Renal cortex interstitium (tissue), 11 donors: ENCODE data around the gene PTPN5. TPM values are rescaled to one million over a fixed set of nuclear protein-coding genes. Genes with fewer than 3 reads are reported as not detected.
A peak's percentile ranks its signal among the peaks of the same experiment; 100 is the strongest.
"Not testable (repeated sequence)": the region's sequence is repeated elsewhere in the genome, so short reads cannot be mapped to it uniquely, and the experiment has no call there.

Source experiments
- DNase-seq, 11 donors: peaks; one replicate each; pipeline ENCODE4 v3.0.0-alpha.2; 2013; ENCODE audit warnings: low read depth in 9 of 11, low spot score in 4 of 11; ENCODE audit errors: extremely low read depth in 1 of 11
- polyA plus RNA-seq, 3 donors: library from polyadenylated mRNA; unstranded; fragments of 120-200 nt; gene quantifications; one replicate each; pipeline ENCODE4 v1.2.1, GENCODE V29; 2013; ENCODE audit not compliant: insufficient read length in 3 of 3

The PTPN5 gene
- polyA plus RNA-seq, 3 donors = 0.47 to 0.98 (median 0.70) TPM

GRCh38 chr11:18700375-18700774, 91.2 kb downstream of the PTPN5 start:
- DNase-seq = peak in 1 of 11 donors; percentile 29

DNA sequence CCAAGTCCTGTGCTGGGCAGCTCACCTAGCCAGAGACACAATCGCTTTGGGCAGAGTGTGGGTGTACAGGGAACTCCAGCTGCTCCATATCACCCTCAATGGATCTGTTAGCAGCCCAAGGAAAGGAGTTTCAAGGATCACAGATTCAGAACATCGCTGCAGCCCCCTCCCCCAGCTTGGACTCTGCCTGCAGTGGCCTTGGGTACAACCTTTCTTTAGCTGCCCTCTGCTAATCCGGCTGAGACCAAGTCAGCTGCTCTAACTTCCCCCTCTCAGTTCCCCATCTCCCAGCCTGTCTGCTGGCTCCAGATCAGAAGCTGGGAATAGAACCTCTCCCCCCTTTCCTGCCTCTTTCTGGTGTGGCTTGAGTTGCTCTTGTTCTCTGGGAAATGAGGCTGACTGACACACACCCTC, 91.7 kb downstream of the PTPN5 start:
- DNase-seq = peak in 2 of 11 donors; percentile 34 to 52

DNA sequence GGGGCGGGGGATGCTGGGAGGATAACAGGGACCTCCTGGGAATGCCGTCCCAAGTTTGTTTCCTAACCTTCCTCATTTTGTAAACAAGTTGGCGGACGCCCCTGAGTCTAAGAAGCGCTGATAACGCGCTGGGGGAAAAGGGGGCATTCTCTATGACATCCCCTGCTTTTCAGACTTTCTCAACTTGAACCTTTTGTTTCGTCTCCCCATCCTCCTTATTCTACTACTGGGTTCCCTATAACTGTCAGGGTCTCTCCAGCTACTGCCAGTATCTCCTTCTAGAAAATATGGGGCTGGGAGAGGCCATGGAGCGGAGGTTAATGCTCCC, 92.4 kb downstream of the PTPN5 start:
- no peak for DNase-seq

DNA sequence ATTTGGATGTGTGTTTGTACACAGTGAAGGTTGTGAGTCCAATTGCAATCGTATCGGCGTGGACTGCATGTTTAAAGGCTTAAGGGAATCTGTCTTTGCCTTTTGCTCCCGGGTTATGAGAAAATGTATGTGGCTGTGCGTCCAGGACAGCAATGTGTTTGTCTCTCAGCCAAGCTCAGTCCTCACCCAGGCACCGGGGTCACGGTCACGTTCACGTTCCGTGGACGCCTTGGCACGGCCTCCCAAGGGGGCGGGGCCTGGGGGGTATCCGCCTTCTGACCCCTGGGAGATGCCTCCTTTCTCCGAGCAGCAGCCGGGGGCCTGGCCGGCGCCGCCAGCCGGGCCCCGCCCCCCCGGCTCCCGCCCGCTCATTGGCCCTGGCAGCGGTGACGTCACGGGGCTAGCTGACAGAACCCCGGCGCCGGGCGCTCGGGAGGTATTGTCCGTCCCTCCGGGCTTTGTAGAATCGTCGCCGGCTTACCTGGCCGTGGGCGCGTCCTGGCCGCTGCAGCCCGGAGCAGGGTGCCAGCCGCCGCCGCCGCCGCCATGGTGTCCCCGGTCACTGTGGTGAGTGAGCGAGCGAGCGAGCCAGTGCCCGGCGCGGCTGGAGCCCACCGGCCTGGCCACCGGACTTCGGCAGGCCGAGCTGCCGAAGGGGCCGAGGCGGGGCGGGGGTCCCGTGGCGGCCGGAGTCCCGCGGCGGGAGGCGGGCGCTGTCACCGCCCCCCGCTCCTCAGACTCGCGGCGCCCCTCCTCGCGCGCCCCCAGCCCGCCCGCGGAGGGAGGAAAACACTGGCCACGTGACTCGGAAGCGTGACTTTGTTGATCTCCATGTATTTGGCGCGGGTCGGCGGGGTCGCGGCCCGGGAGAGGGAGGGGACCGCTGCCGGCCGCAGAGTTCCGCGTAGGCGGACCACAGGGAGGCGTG, 93.0 kb downstream of the PTPN5 start, which contains the start of gene TMEM86A:
Gene TMEM86A (plus strand): TSS at position 439 of the 928 bp plus-strand sequence. CDS start 108 bp downstream, at position 547.
- peak in 10 of 11 donors; percentile 70 to 90 (median 84) for DNase-seq

- DNase-seq = no peak
These were observed 94.0 kb downstream of the PTPN5 start for GRCh38 chr11:18697576-18697975.

GRCh38 chr11:18696638-18697225, 94.9 kb downstream of the PTPN5 start:
- DNase-seq = no peak

DNA sequence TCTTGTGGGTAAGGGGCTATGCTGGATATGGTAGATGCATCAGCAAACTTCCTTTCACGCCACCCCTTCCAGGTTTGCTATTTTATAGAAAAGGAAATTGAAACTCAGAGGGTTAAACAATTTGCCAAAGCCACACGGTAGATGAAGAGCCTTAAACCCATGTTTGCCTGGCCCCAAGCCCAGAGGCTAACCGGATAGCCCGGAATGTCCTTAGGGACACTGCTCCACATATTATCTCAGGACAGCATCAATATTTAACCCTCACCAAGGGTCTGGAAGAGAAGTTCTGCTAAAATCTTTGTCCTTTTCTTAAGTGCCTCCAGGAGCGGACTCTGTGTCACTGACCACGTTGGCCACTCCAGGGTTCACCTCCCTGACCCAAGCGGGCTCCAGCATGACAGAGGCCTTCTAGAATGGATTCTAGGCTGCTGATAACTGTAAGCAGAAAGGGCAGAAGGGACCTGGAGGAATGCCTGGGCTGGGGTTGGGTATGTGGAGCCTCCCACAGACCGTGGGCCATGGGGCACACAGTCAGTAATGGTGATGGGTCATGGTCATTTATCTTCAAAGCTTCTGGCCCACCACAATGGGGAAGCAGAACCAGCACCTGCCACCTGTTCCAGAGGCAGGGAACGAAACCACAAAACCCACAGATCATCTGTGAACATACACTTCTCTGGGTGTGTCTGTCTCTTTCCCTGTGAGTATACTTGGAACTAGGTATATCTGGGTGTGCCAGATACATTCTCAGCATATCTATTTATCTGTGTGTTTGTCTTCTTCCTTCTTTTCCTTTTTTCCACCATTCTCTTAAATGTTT, 98.4 kb downstream of the PTPN5 start:
- no peak for DNase-seq

GRCh38 chr11:18691467-18692140, 100.0 kb downstream of the PTPN5 start:
- DNase-seq = peak in 1 of 11 donors; percentile 22

- DNase-seq = no peak
These were observed 107.3 kb downstream of the PTPN5 start for GRCh38 chr11:18684267-18684666.

- no peak for DNase-seq
These were observed 109.1 kb downstream of the PTPN5 start for GRCh38 chr11:18682466-18682865.

GRCh38 chr11:18681949-18682348, 109.6 kb downstream of the PTPN5 start:
- not testable (repeated sequence) for DNase-seq

Other genes with a start within 250 kb of the PTPN5 start
- gene UEVLD, start 203.1 kb downstream of the PTPN5 start, polyA plus RNA-seq = 10 to 100 TPM; 16.5 to 22.1 (median 21.5) TPM
- gene MISFA, start 192.0 kb downstream of the PTPN5 start, polyA plus RNA-seq = 10 to 100 TPM in 1 of 3 donors, 1 to 10 TPM in 2; 7.5 to 14.6 (median 7.5) TPM
- gene SPTY2D1, start 157.5 kb downstream of the PTPN5 start, polyA plus RNA-seq = 10 to 100 TPM; 25.0 to 30.4 (median 28.3) TPM
- 1 to 10 TPM; 7.7 to 9.2 (median 8.5) TPM for gene TMEM86A, start 93.0 kb downstream of the PTPN5 start, polyA plus RNA-seq
- gene IGSF22, start 65.6 kb downstream of the PTPN5 start, polyA plus RNA-seq = 1 to 10 TPM; 2.1 to 3.6 (median 2.3) TPM
- gene MRGPRX1, start 147.6 kb upstream of the PTPN5 start, polyA plus RNA-seq = not detected